AG08396 (cell line): ENCODE measurements around the gene TAF15.
A peak's percentile ranks its signal among the peaks of the same experiment; 100 is the strongest.

Source experiments
- DNase-seq: peaks from one replicate; pipeline ENCODE4 v3.0.0; 2012; ENCODE audit warnings: low spot score, mixed read lengths

Gene TAF15

DNA sequence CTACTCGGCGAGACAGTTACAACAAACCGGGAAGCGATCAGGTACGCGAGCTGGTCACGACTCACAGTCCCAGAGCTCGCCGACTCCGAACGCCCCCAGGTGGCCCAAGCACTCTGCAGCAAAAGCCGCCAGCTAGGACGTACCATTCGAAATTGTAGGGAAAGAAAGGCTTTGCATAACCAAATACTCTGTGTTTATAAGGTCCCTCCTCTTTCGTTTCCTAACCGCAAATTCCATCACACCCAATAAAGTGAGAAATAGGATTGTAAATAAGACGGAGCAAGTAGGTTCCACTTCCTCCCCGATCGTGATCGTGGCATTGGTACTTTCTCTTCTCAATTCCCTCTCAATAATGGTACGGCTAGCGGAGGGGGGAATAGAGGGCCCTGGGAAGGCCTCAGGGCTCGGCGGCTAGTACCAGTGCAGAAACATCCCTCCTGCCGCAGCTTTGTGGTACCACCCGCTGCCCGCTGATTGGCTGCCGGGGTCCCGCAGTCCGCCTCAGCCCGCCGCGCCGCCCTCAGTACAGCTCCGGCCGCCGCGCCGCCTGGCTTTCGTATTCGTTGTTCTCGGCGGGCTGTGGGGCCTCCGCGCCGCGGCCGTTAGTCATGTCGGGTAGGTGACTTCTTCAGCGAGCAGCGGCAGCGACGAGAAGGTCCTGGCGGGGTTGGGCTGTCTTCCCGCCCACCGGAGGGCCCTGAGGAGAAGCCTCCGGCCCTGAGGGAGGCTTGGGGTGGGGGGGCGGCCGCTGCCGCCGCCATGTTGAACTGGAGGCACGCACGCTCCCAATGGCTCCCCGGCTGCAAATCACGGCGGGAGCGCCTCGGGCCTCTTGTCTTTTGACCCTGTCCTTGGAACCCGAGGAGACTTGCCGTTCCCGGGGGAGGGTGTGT is at the start of gene TAF15:
Gene TAF15 (plus strand): TSS at position 523 of the 893 bp plus-strand sequence. CDS start 86 bp downstream, at position 609.
- DNase-seq = peak; percentile 97

- no peak for DNase-seq
These were observed 48.7 kb upstream of the TAF15 start, which contains the start of gene C17orf50 for GRCh38 chr17:35760587-35760986. Gene C17orf50 (plus strand): TSS chr17:35760887. CDS start chr17:35760942, 55 bp downstream.

DNA sequence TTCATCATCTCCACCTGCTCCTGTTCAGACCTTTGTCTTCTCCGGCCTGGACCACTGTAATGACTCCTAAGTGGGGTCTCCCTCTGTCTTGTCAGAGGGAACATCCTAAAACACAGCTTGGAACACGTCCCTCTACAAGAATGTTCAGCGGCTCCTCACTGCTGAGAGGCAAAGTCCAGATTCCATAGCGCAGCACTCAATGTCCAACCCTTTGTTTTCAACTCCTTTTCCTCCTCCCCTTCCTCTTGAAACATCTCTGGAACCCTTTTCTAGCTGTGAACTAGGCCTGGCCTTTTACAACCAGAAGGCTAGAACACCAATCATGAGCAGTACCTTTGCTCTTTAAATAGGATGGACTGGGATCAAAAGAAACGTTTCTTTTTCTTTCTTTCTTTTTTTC is 47.7 kb upstream of the TAF15 start:
- no peak for DNase-seq

DNA sequence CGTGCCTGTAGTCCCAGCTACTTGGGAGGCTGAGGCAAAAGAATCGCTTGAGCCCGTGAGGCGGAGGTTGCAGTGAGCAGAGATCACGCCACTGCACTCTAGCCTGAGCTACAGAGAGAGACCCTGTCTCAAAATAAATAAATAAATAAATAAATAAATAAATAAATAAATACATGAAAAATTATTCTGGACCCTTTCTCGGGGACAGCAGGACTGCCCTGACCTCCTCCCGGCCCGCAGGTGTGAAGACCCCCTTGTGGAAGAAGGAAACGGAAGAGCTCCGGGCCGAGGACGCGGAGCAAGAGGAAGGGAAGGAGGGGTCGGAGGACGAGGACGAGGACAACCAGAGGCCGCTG is 45.5 kb upstream of the TAF15 start:
- DNase-seq = no peak

GRCh38 chr17:35764123-35764991 is 44.9 kb upstream of the TAF15 start:
- peak; percentile 96 for DNase-seq

DNA sequence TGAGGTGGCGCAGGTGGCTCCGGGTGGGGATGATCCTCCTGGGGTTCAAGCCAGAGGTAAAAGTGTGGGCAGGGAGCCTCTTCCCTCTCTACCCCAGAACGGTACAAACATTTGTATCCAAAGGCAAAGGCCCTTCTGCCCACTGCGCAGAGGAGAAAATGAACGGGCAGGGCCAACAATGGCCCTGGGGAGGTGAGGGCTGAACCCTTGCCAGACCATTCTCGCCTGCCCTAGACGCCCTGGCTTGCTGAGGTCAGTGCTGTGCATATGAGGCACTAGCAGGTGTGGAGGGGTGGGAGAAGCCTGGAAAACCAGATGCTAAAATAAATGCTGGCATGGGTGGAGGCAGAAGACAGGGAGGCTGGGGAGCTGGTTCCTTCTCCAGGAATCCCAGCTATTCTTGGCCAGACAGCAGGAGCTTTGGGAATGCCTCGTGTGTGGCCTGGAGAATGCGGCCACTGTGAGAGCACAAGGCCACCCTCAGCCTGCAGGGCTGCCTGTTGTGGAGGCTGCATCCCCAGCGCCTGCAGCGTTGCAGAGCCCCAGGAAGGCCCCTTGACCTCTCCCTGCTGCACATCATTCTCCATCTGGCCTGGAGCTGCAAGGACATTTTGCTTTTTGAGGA is 44.1 kb upstream of the TAF15 start:
- no peak for DNase-seq

GRCh38 chr17:35765756-35766488 is 43.4 kb upstream of the TAF15 start:
- no peak for DNase-seq

GRCh38 chr17:35766489-35766877 is 42.8 kb upstream of the TAF15 start:
- no peak for DNase-seq

GRCh38 chr17:35766903-35767510 is 42.3 kb upstream of the TAF15 start:
- peak; percentile 86 for DNase-seq

GRCh38 chr17:35768797-35769196 is 40.5 kb upstream of the TAF15 start:
- no peak for DNase-seq

- no peak for DNase-seq
These were observed 39.3 kb upstream of the TAF15 start for GRCh38 chr17:35769895-35770486.

- DNase-seq = no peak
These were observed 36.2 kb upstream of the TAF15 start for GRCh38 chr17:35773129-35773528.

GRCh38 chr17:35773679-35774425 is 35.4 kb upstream of the TAF15 start:
- DNase-seq = no peak

- DNase-seq = peak; percentile 67
These were observed 34.8 kb upstream of the TAF15 start for GRCh38 chr17:35774499-35774898.

- no peak for DNase-seq
These were observed 34.2 kb upstream of the TAF15 start for GRCh38 chr17:35775039-35775438.

DNA sequence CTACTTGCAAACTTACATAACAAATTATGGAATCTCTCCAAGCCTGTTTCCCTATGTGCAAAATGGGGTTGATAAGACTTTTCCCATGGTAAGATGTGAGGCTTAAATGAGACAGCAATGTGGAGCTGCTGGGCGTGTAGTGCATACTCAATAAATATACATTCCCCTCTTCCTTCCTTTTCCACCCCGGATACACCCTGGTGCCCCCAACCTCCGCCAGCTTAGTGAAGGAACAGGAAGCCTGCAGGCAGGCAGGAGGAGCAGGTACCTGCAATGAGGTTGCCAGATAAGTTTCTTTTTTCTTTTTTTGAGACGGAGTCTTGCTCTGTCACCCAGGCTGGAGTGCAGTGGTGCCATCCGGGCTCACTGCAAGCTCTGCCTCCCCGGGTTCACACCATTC is 33.7 kb upstream of the TAF15 start:
- DNase-seq = no peak

DNA sequence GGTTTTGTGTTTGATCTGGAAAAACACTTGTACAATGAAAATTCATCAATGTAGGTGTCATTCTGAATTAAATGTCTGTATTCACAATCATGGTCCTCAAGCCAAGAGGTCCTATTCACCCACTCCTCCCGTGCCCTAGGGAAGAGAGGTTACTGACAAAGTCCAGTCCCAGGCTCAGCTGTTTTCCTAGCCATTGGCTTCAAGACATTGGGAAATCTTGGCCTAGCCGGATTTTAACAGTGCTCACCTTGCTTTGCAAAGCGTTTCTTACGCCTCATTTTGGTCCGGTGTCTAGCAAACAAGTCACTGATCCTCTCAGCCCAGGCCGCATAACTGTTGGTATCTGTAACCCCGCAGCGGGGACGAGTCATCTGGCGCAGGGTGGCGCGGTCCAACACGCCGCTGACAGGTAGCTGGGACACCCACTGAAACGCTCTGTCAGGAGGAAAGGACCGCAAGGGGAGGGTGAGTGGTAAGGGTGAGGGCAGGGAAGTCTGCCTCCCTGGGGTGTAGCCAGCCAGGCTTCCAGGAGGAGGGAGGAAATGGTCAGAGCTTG is 30.6 kb upstream of the TAF15 start:
- no peak for DNase-seq

- DNase-seq = no peak
These were observed 28.3 kb upstream of the TAF15 start for GRCh38 chr17:35780950-35781349.

DNA sequence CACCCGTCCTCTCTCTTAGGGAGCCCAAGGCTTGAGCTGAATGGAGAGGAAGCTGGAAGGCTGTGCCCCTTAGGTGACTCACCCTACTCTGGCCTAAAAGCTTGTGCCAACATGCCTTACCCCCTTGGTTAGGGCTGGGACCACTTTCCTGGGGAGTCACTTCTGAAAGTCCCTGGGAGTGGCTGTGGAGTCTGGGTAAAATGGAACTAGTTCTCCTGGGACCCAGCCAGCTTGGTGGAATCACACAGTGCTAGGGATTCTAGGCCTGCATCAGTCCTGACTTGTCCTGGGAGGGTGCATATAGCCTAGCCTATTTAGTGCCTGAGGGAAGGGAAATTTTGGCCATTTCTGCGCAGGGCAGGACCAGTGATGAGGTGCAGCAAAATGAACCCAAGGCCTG is 24.4 kb upstream of the TAF15 start:
- no peak for DNase-seq

- no peak for DNase-seq
These were observed 22.3 kb upstream of the TAF15 start for GRCh38 chr17:35786941-35787432.
